COLO668 (cell line): ENCODE measurements around the gene ADM5.

Source experiments
- DNase-seq: peaks from one replicate; lab custom pipeline; 2025; ENCODE audit not compliant: unreplicated experiment; lab: John Stamatoyannopoulos, UW

The ADM5 gene

DNA sequence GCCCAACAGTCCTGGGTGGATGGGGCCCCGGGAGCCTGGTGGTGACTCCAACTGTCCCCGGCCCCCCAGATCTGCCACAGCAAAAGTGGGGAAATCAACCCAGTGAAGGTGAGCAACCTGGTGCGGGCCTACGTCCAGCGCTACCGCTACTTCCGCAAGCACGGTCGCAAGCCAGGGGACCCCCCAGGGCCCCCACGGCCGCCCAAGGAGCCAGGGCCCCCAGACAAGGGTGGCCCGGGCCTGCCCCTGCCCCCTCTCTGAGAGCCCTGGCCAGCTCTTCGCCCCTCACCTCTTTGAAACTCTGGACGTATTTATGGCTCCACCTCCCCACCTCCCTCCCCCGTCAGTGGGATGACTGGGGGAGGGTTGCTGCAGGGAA is 31.3 kb upstream of the ADM5 start:
- DNase-seq = no peak

DNA sequence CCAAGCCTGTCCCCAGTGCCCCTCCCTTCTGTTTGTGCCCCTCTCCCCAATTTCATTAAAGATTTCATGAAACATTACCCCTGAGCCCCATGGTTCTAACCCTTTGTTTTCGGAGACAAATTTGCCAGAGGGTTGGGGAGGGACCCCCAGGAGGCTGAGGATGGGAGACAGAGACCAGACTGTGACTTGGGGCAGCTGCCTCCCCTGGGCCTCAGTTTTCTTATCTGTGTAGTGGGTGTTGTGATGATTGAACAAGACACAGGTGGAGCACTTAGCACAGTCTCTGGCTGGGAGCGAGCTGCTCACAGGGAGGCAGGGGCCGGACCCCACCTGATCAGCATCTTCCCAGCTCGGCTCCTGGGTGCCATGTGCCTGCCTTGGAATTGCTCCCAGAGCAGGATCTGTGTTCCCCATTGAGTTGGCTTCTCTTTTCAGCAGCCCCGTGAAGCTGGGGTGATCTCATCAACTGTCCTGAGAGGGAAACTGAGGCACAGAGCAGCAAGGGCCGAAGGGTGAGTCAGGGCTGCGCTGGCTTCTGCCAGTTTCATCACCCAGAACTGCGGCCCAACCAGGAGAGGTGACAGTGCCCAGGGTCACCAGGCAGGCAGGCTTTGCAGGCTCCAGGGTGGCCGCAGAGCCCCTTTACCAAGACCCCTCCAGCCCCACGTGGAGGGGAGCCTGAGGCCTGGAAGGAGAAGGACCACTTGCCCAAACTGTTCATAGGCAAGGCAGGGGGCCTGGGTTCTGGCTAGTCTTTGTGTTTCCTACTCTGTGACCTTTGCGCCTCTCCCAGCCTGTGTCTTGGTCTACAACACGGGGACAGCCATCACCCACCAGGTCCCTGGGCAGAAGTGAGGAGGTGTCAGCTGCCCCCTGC is 30.6 kb upstream of the ADM5 start:
- no peak for DNase-seq

DNA sequence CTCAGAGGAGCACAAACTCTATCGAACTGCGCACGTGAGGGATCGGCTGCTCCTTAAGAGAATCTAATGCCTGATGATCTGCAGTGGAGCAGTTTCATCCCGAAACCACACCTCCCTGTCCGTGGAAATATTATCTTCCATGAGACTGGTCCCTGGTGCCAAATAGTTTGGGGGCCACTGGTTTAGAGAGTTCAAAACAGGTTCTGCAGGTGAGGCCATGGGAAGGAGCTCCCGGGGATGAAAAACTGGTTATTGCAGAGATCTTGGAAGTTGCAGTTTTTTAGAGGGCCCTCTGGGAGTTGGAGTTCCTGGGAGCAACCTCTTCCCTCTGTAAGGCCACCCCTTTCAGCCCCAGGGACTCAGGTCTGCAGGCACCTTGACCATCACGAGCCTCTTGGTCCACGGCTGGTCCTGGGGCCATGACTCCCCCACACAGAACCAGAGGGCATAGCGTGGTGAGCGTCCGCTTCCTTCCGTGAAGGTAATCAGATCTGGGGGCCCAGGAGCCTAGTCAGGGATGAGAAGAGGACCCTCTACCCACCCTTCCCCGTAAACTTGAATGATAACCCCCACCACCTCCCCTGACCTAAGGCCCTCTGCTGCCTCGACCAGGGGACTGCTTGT is 28.9 kb upstream of the ADM5 start:
- no peak for DNase-seq

DNA sequence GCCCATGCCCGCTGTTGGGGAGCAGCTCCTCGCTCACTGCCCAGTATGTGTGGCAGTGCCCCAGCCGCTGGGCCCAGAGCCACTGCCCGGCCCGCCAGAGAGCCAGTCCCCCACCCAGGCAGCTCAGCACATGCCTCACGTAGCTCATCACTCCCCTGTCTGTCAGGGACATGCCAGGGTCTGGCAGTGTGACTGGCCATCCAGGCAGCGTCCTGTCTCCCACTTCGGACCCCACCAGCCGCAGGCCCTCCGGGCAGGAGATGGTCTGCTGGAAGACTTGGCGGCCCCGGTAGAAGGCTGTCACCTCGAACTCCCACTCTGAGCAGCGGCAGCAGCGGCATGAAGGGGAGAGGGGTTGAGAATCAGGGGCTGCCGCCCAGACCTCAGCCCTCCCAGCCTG is 27.4 kb upstream of the ADM5 start:
- no peak for DNase-seq

DNA sequence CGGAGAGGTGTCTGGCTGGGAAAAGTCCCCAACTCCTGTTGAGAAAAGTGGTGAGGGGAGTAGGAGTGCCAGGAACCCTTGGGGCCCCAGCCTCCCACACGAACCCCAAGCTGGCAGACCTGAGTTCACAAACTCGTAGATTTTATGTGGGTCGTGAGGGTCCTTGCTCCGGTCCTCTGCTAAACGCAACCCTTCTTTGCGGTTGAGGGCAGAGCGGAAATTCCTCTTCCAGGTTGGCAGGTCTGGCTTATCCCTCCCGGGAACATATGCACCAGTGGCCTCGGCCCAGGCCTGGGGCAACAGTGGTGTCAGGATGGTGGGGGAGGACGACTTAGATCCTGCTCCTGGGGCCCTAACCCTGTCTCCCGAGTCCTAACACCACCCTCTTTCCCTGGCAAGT is 26.2 kb upstream of the ADM5 start:
- DNase-seq = no peak

DNA sequence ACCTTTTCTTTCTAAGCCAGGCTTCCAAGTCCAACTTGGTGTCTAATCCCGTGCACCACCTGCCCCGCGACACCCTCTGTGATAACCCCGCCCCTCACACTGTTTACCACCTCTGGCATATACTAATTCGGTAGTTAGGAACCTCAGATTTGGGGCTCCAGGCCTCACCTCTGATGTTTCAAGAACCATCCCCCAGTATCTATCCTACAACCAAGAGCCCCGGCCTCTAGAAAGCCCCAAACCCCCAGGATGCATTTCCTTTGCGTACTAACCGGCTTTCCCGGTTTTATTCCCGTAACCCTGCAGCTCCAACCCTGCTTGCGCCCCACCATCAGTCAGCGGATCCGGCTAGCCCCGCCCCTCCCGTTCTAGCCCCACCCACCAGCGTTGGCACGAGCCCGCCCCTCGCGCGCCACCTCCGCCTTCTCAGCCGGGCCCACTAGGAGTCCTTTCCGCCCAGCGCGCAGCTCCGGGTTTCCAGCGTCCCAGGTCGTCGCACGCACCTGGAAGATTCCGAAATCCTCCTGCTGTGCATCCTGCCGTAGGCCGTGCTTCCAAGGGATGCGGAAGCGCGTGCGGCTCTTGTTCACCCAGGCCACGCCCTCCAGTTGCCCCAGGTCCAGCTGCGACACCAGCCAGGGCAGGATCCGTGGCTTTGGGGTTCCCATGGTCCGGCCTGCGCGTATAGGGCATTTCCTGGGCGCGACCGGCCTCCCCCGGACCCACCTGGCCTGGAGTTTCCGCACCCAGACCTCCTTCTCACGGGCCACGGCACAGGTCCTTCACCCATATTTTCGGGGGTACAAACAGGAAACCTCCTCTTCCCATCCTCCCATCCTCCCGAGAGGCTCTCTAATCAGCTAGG is 25.0 kb upstream of the ADM5 start:
- DNase-seq = peak; percentile 92

DNA sequence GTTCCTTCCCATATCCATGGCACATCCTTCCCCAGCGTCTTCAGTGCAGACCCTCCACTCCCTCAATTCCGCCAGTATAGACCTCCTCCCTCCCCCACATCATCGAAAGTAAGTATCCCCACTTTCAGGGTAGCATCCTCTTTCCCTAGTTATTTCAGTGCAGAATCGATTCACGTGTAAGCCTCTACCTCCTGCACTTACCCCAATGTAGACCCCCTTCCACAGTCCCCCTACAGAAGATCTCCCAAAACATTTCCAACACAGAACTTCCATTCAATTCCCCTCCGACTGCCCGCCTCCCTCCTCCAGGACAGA is 24.4 kb upstream of the ADM5 start:
- DNase-seq = no peak

DNA sequence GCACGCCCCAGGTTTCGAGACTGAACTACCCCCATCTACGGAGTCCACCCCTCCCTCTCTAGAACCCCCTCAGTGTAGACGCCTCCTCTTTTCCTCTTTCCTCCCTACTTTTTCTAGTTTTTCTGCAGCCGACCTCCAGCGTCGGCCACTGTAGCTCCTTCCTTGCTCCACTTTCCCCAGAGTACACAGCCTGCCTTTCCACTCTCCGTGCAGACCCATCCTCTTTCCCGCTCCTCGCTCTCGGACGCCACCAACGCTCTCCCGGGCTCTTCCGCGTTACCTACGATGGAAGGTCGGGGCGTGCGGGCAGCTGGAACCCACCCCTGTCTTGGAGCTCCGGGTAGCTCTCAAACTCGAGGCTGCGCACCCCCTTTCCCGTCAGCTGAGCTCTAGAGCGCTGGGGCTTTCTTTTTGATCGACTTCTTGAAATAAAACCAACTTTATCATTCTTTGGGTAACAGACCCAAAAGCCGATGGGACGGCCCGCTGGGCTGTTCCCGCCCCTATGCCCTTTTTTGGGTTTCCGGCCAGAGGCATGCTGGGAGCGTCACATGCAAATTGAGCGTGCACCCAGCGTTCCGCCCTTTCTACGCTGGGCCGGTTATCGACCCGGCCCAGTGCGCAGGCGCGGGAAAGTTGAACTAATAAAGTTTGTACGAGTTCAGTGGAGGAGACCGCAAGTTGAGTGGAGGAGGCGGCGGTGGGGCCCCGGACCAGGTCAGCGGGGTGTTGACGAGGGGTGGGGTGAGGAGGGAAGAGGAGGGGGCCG is 23.9 kb upstream of the ADM5 start, which contains the start of the genes BCL2L12 and IRF3:
Gene BCL2L12, plus strand, starts transcription at position 583 of the 769 bp plus-strand sequence. CDS start 760 bp downstream, outside the sequence.
Gene IRF3, minus strand, starts transcription at position 507 of the 769 bp plus-strand sequence. CDS start 1,019 bp downstream, outside the sequence.
- DNase-seq = peak; percentile 92

DNA sequence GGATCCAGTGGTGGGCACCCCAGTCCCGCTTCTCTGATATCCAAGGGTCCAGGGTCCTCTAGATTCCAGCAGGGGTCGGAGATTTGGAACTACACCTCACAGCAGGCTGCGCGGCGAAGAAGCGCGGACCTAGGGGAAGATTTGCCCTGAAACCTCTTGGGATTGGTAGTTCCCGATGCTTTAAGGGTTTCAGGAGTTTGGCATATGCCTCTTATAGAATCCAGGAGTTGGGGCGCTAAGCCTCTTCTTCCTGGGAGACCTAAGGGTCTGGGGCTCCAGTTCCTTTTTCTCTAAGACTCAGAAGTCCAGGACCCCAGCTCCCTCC is 23.3 kb upstream of the ADM5 start:
- DNase-seq = no peak

DNA sequence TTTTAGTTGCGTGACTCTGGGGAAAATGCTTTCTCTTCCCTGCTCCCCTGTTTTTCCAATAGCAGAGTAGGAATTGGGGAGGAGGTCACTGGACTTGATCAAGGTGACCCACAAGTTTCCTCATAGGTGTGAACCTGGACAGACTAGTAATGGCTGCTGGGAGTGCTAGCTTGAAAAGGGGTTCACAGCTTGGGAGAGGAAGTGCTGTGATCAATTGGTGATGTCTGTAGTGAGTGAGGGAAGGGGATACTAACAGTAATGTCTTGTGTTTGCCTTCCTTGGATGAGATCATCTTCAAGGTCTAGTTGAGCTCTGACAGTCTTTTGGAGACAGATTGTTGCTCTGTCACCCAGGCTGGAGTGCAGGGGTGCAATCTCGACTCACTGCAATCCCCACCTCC is 21.9 kb upstream of the ADM5 start:
- DNase-seq = no peak

DNA sequence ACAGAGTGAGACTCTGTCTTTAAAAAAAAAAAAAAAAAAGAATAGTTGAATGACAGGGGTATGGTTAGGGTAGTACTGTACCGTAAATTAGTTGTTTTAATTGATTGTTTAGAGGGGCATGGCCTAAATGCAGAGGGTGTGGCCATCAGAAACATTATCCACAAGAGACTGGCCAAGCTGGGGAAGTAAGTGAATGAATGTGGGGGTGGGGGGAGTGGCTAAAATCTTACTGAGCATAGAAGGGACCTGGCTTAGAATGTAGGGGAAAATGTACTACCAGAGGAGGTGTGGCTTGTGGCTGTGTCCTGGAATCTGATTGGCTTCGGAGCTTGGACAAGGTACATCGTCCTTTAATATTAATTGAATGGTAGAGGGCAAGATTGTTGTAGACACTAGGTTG is 19.9 kb upstream of the ADM5 start:
- DNase-seq = no peak

DNA sequence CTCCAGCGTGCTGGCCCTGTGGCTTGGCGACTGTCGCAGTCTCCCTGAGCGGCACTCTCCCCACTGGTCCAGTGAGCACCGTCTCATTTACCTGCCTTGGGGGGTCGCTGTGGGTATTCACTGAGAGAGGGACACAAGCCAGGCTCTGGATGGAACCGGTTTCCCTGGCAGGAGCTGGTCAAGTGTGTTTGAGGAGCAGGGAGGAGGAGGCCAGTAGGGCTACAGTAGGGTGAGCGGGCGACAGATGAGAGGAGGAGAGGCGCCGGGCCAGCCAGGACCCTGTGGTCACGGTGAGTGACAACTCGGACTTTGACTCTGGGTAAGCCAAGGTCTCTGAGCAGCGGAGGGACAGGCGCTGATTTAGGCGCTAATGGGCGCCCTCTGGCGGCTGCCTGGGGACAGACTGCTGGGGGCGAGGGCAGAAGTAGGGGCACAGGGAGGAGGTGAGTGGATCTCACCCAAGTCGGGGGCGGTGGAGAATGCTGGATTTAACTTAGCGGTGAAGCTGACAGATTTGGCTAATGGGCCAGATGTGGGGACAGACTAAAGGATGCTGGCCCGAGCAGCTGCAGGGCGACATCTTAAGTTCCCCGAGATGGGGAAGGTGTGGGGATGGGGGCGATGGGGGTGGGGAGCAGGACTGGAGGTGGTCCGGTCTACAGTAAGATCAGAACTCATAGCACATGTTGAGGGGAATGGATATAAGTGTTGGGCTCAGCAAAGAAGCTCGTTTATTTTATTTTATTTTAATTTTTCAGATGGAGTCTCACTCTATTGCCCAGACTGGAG is 17.1 kb upstream of the ADM5 start:
- DNase-seq = peak; percentile 87

DNA sequence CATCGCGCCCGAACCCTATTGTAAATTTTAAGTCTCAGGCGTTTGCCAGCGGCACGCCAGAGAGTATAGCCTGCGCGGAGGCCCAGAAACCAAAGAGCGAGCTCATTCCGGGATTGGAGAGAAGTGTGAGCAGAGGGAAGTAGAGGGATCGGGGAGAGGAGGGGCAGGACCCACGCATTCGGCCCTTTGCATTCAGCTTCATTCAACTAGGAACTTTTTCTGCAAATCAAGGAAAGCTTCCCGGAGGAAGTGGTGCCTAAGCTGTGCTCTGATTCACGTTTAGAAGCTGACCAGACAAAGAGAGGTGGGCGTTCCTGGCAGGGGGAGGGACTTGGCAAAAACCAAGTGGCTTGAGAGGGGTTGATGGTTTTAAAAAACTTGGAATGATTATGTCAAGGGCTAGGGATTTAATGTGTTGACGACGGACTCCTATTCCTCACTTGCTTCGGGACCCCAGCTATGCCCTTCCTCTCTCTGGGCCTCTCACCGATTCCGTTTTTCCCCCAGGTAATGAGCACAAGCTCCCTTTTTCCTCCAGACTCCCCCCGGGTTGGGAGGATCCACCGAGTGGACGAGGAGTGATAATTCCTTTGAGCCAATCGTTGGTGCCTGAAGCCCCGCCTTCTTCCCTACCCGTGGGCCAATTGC is 13.1 kb upstream of the ADM5 start:
- peak; percentile 89 for DNase-seq

DNA sequence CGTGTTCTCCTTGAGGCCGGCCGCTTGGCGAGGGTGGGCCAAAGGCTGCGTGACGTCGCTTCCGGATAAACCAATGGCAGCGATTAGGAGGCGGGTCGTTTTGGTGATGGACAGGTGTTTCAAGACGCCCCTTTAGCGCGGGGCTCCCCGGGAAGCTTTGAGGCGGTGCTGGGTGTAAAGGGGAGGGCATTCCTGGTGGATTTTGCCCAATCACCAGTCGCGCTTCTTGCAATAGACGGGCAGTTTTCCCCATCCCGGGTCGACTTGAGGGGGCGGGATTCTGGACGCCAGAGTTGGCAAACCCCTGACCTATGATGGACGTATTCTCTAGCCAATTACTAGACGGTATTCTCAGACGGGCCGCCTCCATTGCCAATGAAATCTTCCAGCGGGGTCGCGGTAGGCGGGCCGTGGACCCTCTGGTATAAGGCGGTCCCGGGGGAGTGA is 12.6 kb upstream of the ADM5 start:
- DNase-seq = peak; percentile 99

DNA sequence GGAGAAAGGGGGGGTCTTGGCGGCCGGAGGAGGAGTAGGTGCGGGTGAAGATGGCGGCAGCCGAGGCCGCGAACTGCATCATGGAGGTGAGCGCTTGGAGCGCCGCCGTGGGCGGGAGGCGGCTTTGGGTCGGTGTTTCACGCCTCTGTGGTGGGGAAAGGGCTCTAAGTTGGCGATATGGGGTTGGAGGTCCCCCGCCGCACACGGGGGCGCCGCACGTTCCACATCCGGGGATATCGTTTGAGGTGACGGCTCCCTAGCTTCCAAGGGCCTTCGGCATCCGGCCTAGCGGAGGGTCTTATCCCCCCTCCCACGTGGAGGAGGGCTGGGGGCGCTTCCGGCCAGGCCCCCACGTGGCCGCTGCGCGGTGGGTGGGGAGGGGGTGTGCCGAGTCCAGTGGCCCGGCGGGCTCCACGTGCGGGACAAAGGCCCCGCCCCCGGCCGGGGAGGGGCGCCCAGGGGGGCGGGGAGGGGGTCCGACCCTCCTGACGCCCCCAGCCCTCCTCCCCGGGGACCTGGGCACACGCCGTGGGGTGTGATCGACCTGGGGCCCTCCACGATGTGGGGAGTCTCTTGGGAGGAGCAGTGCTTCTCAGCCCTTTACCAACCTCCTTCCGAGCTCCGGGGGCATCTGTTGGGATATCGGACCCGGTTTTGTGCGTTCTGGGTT is 12.0 kb upstream of the ADM5 start, which contains the start of gene PRMT1:
Gene PRMT1, plus strand, starts transcription at position 41 of the 670 bp plus-strand sequence. Its CDS starts 10 bp downstream, at position 51.
- DNase-seq = peak; percentile 62

DNA sequence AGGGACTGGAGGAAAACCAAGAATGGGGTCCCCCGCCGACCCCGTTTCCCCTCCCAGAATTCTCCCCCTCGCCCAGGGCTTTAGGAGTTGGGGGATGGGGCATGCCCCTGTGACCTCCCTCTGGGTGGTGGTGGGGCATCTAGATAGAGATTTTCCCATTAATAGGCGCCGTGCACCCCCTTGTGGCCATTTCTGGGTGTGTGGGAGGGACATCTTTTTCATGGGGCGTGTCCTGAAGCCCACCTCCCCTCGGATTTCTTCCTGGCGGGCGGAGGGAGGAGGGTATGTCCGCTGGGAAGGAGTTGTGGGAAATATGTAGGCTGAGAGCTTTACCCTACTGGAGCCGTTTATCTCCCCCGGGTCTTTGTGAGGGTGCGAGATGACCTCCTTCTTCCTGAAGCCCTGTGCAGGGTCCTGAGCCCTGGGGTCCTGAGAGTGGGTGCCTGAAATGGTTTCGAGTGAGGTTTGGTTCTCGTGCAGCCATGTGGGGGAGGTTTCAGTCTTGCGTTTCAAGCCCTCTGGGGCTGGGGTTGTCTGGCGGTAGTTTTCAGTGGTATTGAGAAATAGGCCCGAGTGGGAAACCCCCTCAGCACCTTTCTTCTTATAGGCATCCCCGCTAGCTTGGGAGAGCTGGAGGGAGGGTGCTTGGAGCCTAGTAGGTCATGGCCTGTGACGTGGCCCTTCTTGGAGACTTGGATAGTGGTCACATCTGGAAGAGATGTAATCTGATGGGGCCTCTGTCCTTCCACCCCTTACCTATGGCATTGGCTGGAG is 11.3 kb upstream of the ADM5 start:
- peak; percentile 78 for DNase-seq

DNA sequence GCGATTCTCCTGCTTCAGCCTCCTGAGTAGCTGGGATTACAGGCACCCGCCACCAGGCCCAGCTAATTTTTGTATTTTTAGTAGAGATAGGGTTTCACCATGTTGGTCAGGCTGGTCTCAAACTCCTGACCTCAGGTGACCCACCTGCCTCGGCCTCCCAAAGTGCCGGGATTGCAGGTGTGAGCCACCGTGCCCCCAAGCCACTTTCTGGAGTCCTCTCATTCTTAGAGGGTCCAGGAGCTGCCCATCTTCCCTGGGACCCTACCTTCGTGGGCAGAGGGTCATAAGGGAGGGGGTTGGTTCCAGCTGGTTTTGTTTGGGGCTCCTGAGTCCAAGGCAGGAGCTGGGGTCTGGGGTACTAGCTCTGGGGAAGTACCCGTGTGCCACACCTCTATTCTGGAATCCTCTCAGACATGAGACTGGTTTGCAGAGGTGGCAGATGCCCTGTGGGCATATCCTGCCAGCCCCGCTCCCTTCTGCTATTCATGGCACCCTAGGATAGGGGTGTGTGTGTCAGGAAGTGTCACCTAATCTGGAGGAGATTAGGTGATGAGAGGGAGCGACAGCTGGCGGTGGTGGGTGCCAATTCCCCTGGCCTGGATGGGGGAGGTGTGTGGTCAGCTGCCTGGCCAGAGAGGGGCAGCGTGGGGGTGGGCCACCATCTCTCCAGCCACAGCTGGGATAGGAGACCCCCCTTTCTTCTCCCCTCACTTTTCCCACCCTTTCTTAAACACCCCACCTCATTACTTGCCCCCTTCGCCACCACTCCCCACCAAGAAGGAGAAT is 10.2 kb upstream of the ADM5 start:
- DNase-seq = peak; percentile 60
